HG03135 (cell line): ENCODE data around the gene IER2.

ENCODE experiments used
- ATAC-seq: cut with Tn5 transposase; IDR thresholded peaks from one replicate; pipeline ENCODE4 v1.9.1; 2021; ENCODE audit warnings: mild to moderate bottlenecking, moderate library complexity; ENCODE audit not compliant: unreplicated experiment

Gene IER2, protein sequence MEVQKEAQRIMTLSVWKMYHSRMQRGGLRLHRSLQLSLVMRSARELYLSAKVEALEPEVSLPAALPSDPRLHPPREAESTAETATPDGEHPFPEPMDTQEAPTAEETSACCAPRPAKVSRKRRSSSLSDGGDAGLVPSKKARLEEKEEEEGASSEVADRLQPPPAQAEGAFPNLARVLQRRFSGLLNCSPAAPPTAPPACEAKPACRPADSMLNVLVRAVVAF

DNA sequence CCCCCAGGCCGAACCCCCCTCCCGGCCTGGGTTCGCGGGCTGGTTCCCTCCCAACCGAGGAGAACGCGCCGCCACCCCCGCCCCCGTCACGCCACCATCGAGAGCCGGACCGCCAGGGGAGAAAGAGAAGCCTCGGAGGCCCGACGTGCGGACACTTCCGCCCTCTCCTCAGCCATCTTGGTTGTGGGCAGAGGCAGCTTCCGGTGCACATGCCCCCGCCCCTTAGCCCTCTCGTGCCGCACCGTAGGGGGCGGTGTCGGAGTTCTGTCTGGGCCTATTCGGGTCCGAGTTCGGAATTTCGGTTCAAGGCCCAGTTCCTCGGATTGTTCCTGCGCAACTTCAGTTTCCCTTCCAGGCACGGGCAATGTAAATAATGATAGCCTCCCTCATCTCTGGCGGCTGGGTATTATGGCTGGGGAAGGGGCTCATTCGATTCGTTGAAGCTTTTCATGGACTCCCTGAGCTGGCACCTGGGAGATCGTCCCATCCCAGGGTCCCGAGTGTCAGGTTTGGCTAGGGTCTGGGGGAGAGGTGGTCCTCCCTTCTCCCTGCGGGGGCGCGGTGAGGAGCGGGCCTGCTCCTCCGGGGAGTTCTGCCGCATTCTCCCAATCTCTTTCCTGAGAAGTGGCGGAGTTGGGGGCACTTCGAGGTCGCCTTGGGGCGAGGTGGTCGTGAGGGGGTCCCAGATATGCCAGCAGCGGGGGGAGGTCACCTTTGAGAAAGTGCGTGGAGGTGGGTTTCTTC lies at the start of gene IER2, which contains the start of gene STX10:
TSS of gene IER2 (plus strand) at position 225 of the 744 bp plus-strand sequence. CDS start 2,776 bp downstream, outside the sequence.
TSS of gene STX10 (minus strand) at position 189 of the 744 bp plus-strand sequence. CDS start 202 bp downstream, outside the sequence.
- ATAC-seq, result peak; percentile 34

DNA sequence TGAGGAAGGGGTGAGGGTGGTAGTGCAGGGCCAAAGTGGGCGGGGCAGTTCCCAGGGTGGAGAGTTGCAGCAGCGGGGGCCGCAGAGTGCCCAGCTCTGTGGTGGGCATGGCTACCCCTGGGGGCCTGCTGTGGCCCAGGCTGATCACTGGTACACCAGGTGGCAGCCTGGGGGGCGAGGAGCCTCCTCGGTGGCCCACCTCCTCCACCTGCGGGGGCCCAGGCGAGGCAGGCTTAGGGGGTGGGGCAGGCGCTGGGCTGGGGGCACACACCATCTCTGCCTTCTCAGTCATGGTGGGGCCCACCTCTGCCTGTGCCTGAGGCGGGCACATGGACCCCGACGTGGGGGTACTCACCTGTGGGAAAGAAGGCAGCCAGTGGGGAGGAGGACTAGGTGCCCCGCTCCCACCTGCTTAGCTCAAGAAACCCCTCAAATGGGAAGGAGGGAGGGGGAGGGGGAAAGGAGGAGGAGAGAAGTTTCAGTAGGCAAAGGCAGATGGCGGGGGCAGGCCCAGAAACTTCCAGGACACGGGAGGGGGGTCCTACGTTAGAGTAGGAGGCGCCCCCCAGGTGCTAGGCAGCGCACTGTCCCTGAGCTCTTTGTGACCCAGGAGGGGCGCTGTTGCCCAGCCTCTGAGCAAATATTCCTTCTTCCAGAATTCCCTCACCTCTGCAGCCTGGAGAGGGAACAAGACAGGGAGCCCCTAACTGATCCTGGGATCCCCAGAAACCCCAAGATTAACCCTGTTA lies 49.2 kb upstream of the IER2 start:
- no peak for ATAC-seq

DNA sequence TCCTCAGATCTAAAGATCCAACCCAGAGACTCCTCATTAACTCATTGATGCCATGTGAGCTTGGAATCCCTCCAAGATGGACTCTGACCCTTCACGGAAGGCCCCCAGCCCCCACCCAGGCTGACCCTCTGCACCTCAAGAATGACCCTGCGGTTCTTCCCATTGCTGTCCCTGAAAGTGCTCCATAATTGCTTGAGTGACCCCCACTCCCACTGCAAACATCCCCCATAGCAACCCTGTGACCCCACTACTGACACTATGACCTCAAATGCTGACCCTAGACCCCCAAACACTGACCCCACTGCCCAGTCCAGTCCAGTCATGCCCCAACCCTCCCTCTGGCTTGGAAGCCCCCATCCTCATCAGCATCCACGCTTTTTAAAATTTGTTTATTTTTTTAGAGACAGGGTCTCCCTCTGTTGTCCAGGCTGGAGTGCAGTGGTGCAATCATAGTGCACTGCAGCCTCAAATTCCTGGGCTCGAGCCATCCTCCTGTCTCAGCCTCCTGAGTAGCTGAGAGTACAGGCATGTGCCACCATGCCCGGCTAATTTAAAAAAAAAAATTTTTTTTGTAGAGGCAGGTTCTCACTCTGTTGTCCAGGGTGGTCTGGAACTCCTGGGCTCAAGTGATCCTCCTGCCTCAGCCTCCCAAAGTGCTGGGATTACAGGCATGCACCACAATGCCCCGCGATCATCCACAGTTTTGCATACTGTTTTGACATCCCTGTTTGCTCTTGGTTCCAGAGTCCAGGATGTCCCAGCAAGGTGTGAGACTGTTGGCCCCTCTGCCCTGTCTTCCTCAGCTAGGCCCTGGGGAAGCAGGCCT lies 48.4 kb upstream of the IER2 start:
- ATAC-seq, result no peak

DNA sequence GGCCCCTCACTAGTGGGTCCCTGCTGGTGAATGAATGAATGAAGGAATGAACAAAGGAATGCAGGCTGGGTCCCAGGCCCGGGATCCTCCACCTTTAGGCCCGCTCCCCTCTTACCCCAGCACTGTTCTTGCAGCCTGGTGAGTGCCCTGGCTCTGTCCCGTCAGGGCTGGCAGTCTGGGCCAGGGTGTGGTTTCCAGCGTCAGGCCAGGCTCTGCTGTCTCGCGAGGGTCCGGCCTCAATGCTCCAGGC lies 47.9 kb upstream of the IER2 start:
- no peak for ATAC-seq

DNA sequence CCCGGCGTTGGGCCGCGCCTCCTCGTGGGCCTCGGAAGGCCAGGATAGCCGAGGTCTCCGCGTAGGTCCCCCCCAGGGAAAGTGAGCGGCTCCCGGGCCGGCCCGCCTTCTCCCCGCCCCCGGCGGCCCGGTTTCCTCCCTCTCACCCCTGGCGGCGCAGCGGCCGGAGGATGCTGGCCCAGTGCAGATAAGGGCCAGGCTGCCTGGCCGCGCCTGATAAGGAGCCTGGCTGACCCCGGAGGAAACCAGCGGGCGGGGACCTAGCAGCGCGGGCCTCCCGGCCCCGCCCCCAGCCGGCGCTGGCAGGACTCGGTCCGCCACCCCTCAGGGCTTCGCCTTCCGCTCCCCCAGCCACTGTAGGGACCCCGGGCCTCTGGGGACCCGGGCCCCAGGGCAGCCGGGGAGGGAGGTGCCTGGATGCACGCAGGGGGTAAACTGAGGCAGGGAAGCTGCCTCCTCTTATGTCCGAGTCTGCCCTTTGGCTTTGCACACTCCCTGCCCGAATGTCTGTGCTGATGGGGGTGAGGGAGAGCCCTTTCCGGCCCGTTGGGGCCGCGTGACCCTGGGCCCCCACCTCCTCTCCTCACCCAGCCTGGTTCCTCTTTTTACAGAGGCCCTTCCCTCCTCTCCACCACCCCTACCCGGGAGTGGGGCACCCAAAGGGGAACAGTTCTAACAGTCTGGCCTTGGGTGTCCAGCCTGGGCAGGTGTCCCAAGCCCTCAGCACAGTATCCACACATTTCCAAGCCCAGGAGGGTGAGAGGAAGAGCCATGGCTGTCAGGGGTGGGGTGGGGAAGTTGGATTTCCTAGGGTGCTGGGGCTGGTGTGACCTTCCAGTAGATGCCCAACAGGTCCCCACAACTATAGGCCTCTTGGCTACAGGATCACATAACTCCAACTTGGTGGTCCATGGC lies 47.3 kb upstream of the IER2 start, which contains the start of gene LYL1:
TSS of gene LYL1 (minus strand) at position 193 of the 915 bp plus-strand sequence. CDS start 1,687 bp downstream, outside the sequence.
- ATAC-seq, result peak; percentile 36

DNA sequence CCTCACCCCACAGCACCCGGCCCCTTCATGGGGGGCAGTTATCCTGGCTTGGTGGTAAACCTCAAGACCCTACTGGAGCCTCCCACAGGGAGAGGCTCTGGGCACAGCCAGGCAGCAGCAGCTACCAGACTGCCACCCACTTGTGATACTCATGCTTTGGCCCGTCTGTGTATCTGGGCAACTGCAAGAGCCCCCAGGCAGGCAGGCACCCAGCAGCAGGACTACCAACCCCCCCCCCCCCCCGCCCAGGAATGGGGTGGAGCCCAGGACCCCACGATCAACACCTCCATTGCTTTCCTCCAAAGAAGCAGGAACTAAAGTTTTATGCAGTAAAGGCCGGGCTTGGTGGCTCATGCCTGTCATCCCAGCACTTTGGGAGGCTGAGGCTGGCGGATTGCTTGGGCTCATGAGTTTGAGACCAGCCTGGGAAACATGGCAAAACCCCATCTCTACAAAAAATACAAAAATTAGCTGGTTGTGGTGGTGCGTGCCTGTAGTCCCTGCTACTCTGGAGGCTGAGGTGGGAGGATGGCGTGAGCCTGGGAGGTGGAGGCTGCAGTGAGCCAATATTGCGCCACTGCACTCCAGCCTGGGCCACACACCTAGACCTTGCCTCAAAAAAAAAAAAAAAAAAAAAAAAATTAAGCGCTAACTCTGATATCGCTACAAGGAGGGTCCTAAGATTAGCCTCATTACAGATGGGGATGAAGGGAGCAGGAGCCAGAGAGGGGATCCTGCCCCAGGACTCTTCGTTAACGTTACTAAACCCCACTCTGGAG lies 46.4 kb upstream of the IER2 start:
- ATAC-seq, result no peak

DNA sequence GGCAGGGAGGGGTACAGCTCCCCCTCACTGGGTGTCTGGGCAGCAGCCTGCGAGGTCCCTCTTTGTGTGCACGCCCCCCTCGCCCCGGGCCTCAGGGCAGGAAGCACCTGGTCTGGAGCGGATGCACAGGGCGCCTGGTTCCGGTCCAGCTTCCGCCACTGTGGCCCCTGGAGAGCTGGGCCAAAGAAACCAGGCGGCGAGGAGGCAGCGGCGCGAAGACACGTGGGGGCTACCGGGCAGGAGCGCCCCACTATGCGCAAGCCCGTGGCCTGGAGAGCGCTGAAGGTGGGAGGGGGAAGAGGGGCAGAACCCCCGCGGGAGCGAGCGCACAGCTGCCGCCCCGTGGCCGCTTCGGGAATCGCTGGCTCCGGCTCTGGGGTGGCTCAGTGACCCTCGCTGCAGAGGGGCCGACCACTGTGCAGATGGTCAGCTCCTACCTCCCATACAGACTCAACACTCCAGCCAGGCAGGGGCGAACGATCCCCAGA lies 45.8 kb upstream of the IER2 start:
- ATAC-seq, result peak; percentile 35

DNA sequence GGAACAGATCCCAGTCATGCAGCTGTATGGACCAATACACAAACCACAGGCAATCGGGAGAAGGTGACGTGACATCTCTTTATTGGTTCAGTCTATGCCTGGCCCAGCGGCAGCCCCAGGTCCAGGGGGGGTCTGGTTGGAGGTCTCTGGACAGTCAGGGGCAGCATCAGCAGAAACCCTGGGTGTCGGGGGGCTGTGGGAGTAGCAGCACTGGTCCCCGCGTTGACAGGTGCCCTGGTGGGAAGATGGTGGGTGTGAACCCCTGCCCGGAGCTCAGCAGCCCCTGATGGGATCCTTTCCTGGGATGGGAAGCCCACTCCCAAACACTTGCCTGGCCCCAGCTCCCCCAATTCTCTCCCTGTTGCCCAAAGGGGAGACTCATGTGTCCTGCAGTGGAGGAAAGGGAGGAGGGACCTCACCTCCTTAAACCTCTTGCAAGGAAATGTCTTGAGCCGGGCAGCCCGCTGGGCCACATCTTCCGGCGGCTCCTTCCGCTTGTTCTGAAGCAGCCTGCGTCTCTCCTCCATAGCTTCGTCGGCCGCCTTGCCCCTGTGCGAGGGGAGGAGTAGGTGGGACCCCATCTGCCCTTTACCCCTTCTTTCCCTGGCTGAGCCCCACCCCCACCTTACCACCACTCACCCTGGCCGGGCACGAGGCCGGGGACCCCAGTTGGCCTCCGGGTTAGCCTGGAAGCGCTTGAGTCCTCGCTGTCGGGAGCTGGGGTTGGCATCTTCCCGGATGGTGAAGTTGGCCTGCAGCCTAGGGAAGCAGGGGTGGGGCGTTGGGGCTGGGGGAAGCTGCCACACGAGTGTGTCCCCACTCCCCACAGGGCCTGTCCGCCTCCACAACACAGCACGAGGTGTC lies 45.1 kb upstream of the IER2 start:
- ATAC-seq, result no peak

DNA sequence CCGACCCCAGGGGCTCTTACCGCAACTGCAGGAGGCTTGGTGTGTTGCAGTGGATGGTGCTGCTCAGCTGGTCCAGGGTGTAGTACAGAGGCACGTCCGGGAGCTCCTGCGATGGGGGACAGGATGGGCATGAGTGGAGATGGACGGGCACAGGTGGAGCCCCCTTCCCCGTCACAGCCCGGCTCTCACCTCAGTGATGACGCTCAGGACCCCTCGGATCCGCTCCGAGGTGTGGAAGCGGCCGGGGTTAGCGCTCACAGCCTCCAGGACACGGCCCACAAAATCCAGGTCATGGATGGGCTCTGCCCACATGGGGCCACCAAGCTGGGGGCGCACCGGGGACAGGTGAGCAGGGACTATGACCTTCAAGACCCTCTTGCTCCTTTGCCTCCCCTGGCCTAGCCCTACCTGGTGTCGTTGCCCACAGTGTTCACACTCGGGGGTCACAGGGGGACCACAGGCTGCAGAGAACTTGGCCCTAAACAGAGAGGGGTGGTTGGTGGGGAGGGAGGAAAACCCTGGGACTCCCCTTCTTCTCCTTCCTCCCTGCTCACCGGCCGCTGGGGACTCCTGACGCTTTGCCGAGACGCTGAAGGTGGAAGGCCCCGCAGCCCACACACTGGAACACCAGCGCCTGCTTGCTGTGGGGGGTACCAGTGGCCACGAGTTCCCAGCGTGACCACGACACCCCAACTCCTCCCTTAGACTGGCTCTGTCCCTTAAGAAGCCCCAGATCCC lies 40.7 kb upstream of the IER2 start:
- no peak for ATAC-seq

DNA sequence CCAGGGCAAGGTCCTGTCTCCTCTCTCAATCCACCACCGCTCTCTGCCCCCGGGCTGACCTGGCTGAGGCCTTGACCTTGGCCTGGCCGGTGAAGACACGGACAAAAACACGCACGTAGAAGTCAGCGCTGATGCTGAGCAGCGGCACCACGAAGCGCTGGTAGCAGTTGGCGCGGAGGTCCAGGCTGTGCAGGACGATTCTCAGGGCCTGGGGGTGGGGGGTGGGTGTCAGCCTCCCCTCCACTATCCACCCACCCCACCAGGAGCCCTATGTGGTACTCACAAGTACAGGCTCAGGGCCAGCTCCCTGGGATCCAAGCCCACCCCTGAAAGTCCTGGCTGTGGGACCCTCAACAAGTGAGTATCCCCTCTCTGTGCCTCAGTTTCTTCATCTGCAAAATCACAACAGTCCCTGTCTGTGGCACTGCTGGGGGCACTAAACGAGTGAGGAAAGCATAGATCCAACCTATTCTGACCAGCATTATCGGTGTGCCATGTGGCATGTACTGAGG lies 40.1 kb upstream of the IER2 start:
- no peak for ATAC-seq

DNA sequence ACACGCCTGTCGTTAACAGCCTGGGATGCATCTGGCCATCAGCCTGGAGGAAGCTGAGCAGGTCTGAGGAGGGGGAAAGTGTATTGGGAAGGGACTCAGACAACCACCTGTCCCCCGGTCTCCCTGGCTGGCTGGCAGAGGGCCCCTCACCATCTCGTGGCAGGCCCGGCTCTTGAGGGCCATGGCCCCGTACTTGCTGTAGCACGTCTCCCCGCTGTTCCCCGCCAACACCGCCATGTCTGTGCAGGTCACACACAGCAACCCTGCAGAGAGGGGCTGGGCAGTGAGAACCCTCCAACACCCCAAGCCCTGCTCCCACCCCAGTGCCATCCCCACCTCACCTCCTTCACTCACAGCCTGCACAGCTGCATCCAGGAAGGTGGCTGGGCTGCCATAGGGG lies 37.7 kb upstream of the IER2 start:
- ATAC-seq, result no peak

DNA sequence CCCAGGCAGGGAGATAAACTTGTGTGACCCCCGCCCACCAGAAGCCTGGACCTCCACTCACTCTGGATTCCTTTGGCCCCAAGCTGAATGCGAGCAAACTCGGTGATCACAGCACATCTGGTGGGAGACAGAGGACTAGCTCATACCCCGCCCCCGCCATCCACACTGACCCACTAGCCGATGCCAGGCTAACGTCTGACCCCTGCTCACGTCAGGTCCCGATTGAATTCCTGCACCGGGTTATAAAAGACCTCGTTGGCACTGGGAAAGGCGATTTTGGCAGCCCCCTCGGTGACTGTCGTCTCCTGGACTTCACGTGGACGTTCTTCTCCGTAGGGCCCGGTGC lies 34.3 kb upstream of the IER2 start:
- ATAC-seq, result no peak

DNA sequence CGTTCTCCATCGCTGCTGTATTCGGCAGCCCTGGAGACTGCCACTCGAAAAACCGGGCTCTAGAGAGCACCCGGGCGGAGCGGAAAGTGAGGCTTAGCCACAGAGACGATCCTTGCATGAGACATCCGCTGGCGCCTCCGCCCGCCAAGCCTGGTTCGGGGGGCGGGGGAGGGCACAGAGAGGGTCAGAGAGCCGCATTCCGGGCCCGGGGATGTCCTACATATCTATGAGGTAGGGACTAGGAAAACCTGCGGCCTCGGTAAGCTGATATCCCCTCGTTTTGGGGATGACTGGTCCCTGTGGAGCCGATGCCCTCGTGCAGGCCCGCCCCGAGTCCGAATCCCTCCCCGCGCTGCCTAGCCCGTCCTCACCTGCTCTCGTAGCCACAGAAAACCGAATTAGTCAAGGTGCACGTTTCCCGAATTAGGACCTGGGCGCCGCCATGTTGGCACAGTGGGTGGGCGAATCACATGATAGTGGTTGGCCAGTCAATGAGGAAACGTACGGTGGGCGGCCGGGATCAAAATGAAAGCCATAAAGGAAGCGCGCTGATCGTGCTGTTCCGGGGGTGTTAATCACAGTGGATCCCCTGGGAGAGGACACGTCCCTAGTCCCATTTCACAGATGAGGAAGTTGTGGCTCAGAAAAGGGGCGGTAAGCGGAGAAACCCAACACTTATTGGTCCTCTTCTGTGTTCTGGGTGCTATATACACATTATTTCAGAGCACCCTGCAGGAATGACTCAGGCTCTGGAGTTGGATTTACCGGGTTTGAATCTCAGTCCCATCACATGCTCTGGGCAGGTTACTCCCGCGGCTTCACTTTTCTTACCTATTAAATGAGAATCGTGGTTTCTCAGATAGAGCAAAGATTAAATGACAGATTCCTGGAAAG lies 33.7 kb upstream of the IER2 start, which contains the start of gene TRMT1:
TSS of gene TRMT1 (minus strand) at position 459 of the 894 bp plus-strand sequence. CDS start at position 118, 341 bp downstream.
- ATAC-seq, result peak; percentile 45

DNA sequence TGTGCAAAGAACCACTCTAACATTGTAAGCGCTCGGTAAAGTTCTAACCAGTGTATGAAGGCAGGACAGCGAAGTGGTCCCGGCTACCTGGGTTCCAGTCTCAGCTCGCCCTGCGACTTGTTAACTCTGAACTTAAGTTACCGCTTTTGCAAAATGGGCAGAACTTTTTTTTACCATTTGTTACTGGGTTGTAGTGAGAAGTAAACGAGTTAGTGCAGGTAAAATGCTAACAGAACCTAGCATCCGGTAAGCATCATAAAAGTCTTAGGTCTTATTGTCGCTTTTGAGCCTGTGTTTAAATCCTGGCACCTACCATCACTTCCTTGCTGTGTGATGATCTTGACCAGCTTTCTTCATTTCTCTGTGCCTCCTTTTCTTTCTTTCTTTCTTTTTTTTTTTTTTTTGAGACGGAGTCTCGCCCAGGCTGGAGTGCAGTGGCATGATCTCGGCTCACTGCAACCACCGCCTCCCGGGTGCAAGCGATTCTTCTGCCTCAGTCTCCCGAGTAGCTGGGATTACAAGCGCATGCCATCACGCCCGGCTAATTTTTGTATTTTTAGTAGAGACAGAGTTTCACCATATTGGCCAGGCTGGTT lies 32.9 kb upstream of the IER2 start:
- ATAC-seq, result peak; percentile 8

DNA sequence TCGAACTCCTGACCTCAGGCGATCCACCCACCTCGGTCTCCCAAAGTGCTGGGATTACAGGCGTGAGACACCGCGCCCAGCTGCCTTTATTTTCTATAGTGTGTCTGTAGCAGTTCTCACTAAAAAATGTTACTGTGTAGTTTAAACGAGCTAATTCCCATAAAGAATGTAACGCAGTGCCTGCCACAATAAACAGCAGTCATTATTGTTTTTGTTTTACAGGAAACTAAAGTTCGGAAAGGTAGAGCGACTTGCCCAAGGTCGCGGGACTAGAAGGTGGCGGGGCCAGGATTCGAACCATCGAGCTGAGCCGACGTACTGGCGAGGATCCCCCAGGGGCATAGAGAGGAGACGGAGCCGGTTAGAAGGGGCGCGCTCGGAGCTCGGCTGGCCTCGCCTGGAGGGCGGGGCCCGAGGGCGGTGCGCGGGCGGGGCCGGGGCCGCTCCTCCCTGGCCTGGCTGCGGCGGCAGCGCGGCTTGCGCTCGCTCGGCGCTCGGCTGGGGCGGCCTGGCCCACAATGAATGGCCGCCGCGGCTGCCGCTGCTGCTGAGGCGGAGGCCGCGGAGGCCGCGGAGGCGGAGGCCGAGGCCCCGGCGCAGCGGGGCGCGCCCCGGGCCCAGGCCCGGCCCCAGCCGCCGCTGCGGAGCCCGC lies 32.3 kb upstream of the IER2 start, which contains the start of gene NACC1:
TSS of gene NACC1 (plus strand) at position 493 of the 652 bp plus-strand sequence. CDS start 16,944 bp downstream, outside the sequence.
- ATAC-seq, result peak; percentile 55
